HG03575 (cell line): Measurements from ENCODE around the gene DIAPH1.

Experiments used
- ATAC-seq: cut with Tn5 transposase; IDR thresholded peaks from one replicate; pipeline ENCODE4 v1.9.1; 2021; ENCODE audit not compliant: unreplicated experiment, insufficient number of reproducible peaks, low FRiP score; ENCODE audit errors: extremely low read depth

Gene DIAPH1

GRCh38 chr5:141641634-141642267 is 23.0 kb upstream of the DIAPH1 start:
- peak; percentile 55 for ATAC-seq

GRCh38 chr5:141640698-141641097 is 21.9 kb upstream of the DIAPH1 start:
- ATAC-seq, result no peak

GRCh38 chr5:141640051-141640415 is 21.2 kb upstream of the DIAPH1 start:
- ATAC-seq, result no peak

- ATAC-seq, result no peak
These were observed 20.7 kb upstream of the DIAPH1 start for GRCh38 chr5:141639357-141640050.

- ATAC-seq, result no peak
These were observed 20.0 kb upstream of the DIAPH1 start for GRCh38 chr5:141638771-141639170.

- no peak for ATAC-seq
These were observed 19.1 kb upstream of the DIAPH1 start for GRCh38 chr5:141637767-141638419.

- ATAC-seq, result no peak
These were observed 18.4 kb upstream of the DIAPH1 start for GRCh38 chr5:141637123-141637766.

GRCh38 chr5:141636413-141637122 is 17.8 kb upstream of the DIAPH1 start, which contains the start of the genes HDAC3 and RELL2:
Gene HDAC3 (minus strand): TSS chr5:141636849. CDS start chr5:141636790, 59 bp downstream.
Gene RELL2 (plus strand): TSS chr5:141636997. CDS start chr5:141638226, 1,229 bp downstream.
- ATAC-seq, result no peak

- no peak for ATAC-seq
These were observed 17.3 kb upstream of the DIAPH1 start for GRCh38 chr5:141636106-141636412.

GRCh38 chr5:141635646-141636045 is 16.8 kb upstream of the DIAPH1 start:
- no peak for ATAC-seq

GRCh38 chr5:141634720-141635119 is 15.9 kb upstream of the DIAPH1 start:
- no peak for ATAC-seq

GRCh38 chr5:141633871-141634561 is 15.2 kb upstream of the DIAPH1 start:
- peak; percentile 91 for ATAC-seq

- no peak for ATAC-seq
These were observed 13.8 kb upstream of the DIAPH1 start for GRCh38 chr5:141632650-141633049.

GRCh38 chr5:141630570-141631140 is 11.9 kb upstream of the DIAPH1 start:
- ATAC-seq, result no peak

- ATAC-seq, result no peak
These were observed 9.5 kb upstream of the DIAPH1 start for GRCh38 chr5:141628175-141628788.

GRCh38 chr5:141623611-141624010 is 4.8 kb upstream of the DIAPH1 start:
- no peak for ATAC-seq

GRCh38 chr5:141623186-141623585 is 4.4 kb upstream of the DIAPH1 start:
- peak; percentile 62 for ATAC-seq
